K562 (cell line): ENCODE results near the gene CDSN. TPM values are rescaled to one million over a fixed set of nuclear protein-coding genes. Genes with fewer than 3 reads are reported as not detected.

Source experiments
- ADNP ChIP-seq: fragments of 200-800 bp; sonication (Bioruptor generic); IDR thresholded peaks from 2 replicates; pipeline ENCODE4 v1.6.1; 2016; ENCODE audit warnings: missing genetic modification characterization, missing compliant biosample characterization
- ARID2 ChIP-seq: fragments of 450-650 bp; IDR thresholded peaks from 2 replicates; pipeline ENCODE4 v1.6.1; 2017; ENCODE audit warnings: antibody characterized with exemption, mild to moderate bottlenecking
- ASH1L ChIP-seq: fragments of 450-650 bp; IDR thresholded peaks from 2 replicates; pipeline ENCODE4 v1.6.1; 2018; ENCODE audit warnings: borderline replicate concordance, mild to moderate bottlenecking, low read depth; ENCODE audit not compliant: partially characterized antibody
- FUS ChIP-seq: fragments of 200-400 bp; formaldehyde crosslinking; optimal IDR thresholded peaks from 2 replicates; pipeline ENCODE3; 2017; ENCODE audit warnings: low read depth, low read length
- ILK ChIP-seq: fragments of 450-650 bp; IDR thresholded peaks from 2 replicates; pipeline ENCODE4 v1.6.1; 2016; ENCODE audit warnings: missing genetic modification characterization, low read depth, mild to moderate bottlenecking, missing compliant biosample characterization, moderate library complexity, borderline replicate concordance
- L3MBTL2 ChIP-seq: fragments of 450-650 bp; IDR thresholded peaks from 2 replicates; pipeline ENCODE4 v1.6.1; 2016; ENCODE audit warnings: mild to moderate bottlenecking, moderate library complexity
- MAFG ChIP-seq: fragments of 450-650 bp; conservative IDR thresholded peaks from 2 replicates; pipeline ENCODE4 v1.6.1; 2016; ENCODE audit warnings: missing genetic modification characterization, missing compliant biosample characterization
- NFATC3 ChIP-seq: fragments of 450-650 bp; IDR thresholded peaks from 2 replicates; pipeline ENCODE4 v1.6.1; 2017; ENCODE audit warnings: mild to moderate bottlenecking
- TEAD4 ChIP-seq, 2 experiments: sonication (generic) in 1 of 2; formaldehyde crosslinking in 1 of 2; IDR thresholded peaks; 2 replicates each; pipeline versions ENCODE4 v1.6.1 to v1.8.0; 2012 to 2022; ENCODE audit warnings: borderline replicate concordance in 1 of 2, inconsistent platforms in 1 of 2, low read length in 1 of 2, mild to moderate bottlenecking in 1 of 2, missing genetic modification reagents in 1 of 2
- ZBTB1 ChIP-seq: sonication (generic); formaldehyde crosslinking; IDR thresholded peaks from 2 replicates; pipeline ENCODE4 v1.8.1; 2023; ENCODE audit warnings: missing genetic modification reagents, low read depth, mild to moderate bottlenecking, borderline replicate concordance
- ZNF143 ChIP-seq: sonication (generic); formaldehyde crosslinking; IDR thresholded peaks from 2 replicates; pipeline ENCODE4 v1.9.0; 2022; ENCODE audit warnings: mild to moderate bottlenecking, missing genetic modification reagents
- ZNF175 ChIP-seq: fragments of 200-800 bp; sonication (Bioruptor generic); IDR thresholded peaks from 2 replicates; pipeline ENCODE4 v1.6.1; 2016; ENCODE audit warnings: low read depth, mild to moderate bottlenecking, missing genetic modification characterization, missing compliant biosample characterization
- ZNF830 ChIP-seq: fragments of 250-450 bp; sonication (Bioruptor Pico); IDR thresholded peaks from 2 replicates; pipeline ENCODE4 v1.5.0; 2021; ENCODE audit warnings: mild to moderate bottlenecking
- polyA plus RNA-seq, 8 experiments: library from polyadenylated mRNA; depleted of rRNA in 4 of 8; stranded (reverse) in 5 of 8; unstranded in 3 of 8; fragments of >200 nt; fragmentation: Nextera tagmentation in 2 of 8; fragmentation: Illumina TruSeq in 1 of 8; extraction: Ambion mirVana in 2 of 8; extraction: Trizol in 1 of 8; gene quantifications; 2 replicates each; pipeline versions ENCODE4 v1.2.1 to v1.2.3, GENCODE V29; 2011 to 2014; ENCODE audit warnings: inconsistent platforms in 1 of 8, missing spikeins in 1 of 8
- total RNA-seq, 7 experiments: library from RNA; depleted of rRNA in 6 of 7; stranded (reverse); fragments of >200 nt in 6 of 7; fragmentation: Illumina TruSeq in 2 of 7; extraction: Trizol in 2 of 7; gene quantifications; 2 replicates each; pipeline versions ENCODE4 v1.2.1 to v1.2.3, GENCODE V29; 2011 to 2021; ENCODE audit warnings: low replicate concordance in 1 of 7
- TF ChIP-seq, protein P1 (sequence below): fragments of 450-650 bp; formaldehyde crosslinking; IDR thresholded peaks from 2 replicates; pipeline ENCODE4 v1.4.0; 2020; ENCODE audit warnings: mild to moderate bottlenecking, moderate library complexity
- TF ChIP-seq, protein P2 (sequence below): fragments of 200-800 bp; sonication (Bioruptor generic); IDR thresholded peaks from 2 replicates; pipeline ENCODE4 v1.6.1; 2017; ENCODE audit warnings: missing genetic modification characterization, missing compliant biosample characterization
- TF ChIP-seq, protein P3 (sequence below): conservative IDR thresholded peaks from 2 replicates; pipeline ENCODE4 v1.6.1; 2011; ENCODE audit warnings: low read depth, mild to moderate bottlenecking, low read length; ENCODE audit not compliant: control insufficient read depth
- TF ChIP-seq, protein P4 (sequence below): fragments of 250-450 bp; sonication (Bioruptor Pico); IDR thresholded peaks from 2 replicates; pipeline ENCODE4 v1.8.0; 2022; ENCODE audit warnings: moderate library complexity, mild to moderate bottlenecking, inconsistent platforms

CDSN gene
- total and polyA plus RNA-seq, 9 of the 15 experiments (the other 6 are each of a cell fraction or from before 2014, with no cell fraction given) = not detected

DNA sequence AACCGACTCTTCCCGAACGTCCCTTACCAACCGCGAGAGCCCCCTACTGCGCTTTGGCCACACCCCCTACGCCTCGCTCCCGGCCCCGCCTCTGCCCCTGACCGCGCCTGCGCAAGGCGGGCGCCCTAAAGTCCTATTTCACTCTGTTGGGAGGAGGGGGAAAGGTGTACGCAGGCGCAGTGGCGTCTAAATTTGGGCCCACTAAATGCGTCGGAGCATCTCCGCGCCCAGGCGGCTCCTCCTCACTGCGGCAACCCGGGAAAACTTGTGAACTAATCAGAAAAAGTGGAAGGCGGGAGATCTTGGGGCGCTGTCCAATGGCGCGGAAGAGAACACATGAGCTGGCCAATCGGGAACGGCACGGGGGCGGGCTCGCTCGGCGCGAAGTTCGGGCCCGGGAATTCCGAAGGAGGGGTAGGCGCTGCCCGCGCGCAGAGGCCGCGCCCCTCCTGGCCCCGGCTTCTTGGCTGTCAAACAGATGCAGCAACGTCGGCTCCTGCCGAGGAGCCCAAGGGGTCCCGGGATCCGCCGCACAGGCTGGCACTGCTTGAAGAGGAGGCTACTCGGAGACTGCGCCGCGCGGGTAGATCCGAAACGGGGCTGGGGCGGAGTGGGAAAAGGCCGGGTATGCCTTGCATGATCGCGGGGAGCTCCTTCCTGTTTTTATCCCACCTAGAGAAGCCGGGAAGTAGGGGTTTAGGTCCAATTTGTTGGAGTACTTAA, 38.1 kb upstream of the CDSN start, which contains the start of gene TCF19 (continued):
- no peak for TF ChIP-seq ZNF175 (CRISPR knock-in tag)
- peak; percentile 98 for TF ChIP-seq ASH1L
- TF ChIP-seq TEAD4 (IDR thresholded peaks at IDR 0.05; ENCODE audit: low read length) = peak; percentile 79
- TF ChIP-seq TEAD4 (CRISPR knock-in tag; IDR thresholded peaks at IDR 0.05; ENCODE audit: borderline replicate concordance) = 0 out of 2 replicates have a peak, but pooled peaks have one; percentile 69
- TF ChIP-seq, protein P1, sequence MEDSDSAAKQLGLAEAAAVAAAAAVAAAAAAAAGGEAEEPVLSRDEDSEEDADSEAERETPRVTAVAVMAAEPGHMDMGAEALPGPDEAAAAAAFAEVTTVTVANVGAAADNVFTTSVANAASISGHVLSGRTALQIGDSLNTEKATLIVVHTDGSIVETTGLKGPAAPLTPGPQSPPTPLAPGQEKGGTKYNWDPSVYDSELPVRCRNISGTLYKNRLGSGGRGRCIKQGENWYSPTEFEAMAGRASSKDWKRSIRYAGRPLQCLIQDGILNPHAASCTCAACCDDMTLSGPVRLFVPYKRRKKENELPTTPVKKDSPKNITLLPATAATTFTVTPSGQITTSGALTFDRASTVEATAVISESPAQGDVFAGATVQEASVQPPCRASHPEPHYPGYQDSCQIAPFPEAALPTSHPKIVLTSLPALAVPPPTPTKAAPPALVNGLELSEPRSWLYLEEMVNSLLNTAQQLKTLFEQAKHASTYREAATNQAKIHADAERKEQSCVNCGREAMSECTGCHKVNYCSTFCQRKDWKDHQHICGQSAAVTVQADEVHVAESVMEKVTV = no peak
- TF ChIP-seq, protein P2, sequence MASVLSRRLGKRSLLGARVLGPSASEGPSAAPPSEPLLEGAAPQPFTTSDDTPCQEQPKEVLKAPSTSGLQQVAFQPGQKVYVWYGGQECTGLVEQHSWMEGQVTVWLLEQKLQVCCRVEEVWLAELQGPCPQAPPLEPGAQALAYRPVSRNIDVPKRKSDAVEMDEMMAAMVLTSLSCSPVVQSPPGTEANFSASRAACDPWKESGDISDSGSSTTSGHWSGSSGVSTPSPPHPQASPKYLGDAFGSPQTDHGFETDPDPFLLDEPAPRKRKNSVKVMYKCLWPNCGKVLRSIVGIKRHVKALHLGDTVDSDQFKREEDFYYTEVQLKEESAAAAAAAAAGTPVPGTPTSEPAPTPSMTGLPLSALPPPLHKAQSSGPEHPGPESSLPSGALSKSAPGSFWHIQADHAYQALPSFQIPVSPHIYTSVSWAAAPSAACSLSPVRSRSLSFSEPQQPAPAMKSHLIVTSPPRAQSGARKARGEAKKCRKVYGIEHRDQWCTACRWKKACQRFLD = no peak
- no peak for TF ChIP-seq ZBTB1
- no peak for TF ChIP-seq MAFG (tag)
- TF ChIP-seq, protein P3, sequence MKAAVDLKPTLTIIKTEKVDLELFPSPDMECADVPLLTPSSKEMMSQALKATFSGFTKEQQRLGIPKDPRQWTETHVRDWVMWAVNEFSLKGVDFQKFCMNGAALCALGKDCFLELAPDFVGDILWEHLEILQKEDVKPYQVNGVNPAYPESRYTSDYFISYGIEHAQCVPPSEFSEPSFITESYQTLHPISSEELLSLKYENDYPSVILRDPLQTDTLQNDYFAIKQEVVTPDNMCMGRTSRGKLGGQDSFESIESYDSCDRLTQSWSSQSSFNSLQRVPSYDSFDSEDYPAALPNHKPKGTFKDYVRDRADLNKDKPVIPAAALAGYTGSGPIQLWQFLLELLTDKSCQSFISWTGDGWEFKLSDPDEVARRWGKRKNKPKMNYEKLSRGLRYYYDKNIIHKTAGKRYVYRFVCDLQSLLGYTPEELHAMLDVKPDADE = peak; percentile 72; the same call in 1 of the 2 replicates
- no peak for TF ChIP-seq ZNF830 (CRISPR knock-in tag)
- no peak for TF ChIP-seq ARID2
- TF ChIP-seq FUS = no peak
- TF ChIP-seq, protein P4, sequence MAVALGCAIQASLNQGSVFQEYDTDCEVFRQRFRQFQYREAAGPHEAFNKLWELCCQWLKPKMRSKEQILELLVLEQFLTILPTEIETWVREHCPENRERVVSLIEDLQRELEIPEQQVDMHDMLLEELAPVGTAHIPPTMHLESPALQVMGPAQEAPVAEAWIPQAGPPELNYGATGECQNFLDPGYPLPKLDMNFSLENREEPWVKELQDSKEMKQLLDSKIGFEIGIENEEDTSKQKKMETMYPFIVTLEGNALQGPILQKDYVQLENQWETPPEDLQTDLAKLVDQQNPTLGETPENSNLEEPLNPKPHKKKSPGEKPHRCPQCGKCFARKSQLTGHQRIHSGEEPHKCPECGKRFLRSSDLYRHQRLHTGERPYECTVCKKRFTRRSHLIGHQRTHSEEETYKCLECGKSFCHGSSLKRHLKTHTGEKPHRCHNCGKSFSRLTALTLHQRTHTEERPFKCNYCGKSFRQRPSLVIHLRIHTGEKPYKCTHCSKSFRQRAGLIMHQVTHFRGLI = no peak
- no peak for TF ChIP-seq ADNP (tag)
- peak; percentile 86 for TF ChIP-seq L3MBTL2
- TF ChIP-seq ILK (tag) = no peak
- TF ChIP-seq NFATC3 = no peak
- TF ChIP-seq ZNF143 (CRISPR knock-in tag) = no peak
